ENCODE data around the gene EMX1. TPM values are rescaled to one million over a fixed set of nuclear protein-coding genes. Genes with fewer than 3 reads are reported as not detected.

EMX1 gene
- total RNA-seq, result not detected

GRCh38 chr2:72917138-72917876 is at the start of gene EMX1:
Gene EMX1 (plus strand): TSS chr2:72917519. CDS start chr2:72917853, 334 bp downstream.
- no peak for DNase-seq

- DNase-seq, result no peak
Measured at GRCh38 chr2:72871060-72871459, 46.3 kb upstream of the EMX1 start.

GRCh38 chr2:72871880-72872279 is 45.4 kb upstream of the EMX1 start:
- DNase-seq, result no peak

GRCh38 chr2:72883356-72883962 is 33.9 kb upstream of the EMX1 start:
- DNase-seq, result no peak

GRCh38 chr2:72886505-72887031 is 30.8 kb upstream of the EMX1 start:
- DNase-seq, result no peak

- no peak for DNase-seq
Measured at GRCh38 chr2:72887032-72887739, 30.1 kb upstream of the EMX1 start, which contains the start of gene SPR. Gene SPR (plus strand): TSS chr2:72887408. CDS start chr2:72887433, 25 bp downstream.

GRCh38 chr2:72887740-72888437 is 29.4 kb upstream of the EMX1 start:
- peak; percentile 61 for DNase-seq

GRCh38 chr2:72888438-72889202 is 28.7 kb upstream of the EMX1 start:
- no peak for DNase-seq

GRCh38 chr2:72889991-72890390 is 27.3 kb upstream of the EMX1 start:
- DNase-seq, result no peak

GRCh38 chr2:72891091-72891818 is 26.1 kb upstream of the EMX1 start:
- no peak for DNase-seq

GRCh38 chr2:72892506-72893173 is 24.7 kb upstream of the EMX1 start:
- peak; percentile 12 for DNase-seq

- DNase-seq, result no peak
Measured at GRCh38 chr2:72893594-72894319, 23.6 kb upstream of the EMX1 start.

GRCh38 chr2:72894514-72894913 is 22.8 kb upstream of the EMX1 start:
- DNase-seq, result no peak

GRCh38 chr2:72895154-72895553 is 22.2 kb upstream of the EMX1 start:
- no peak for DNase-seq

- no peak for DNase-seq
Measured at GRCh38 chr2:72895759-72896281, 21.5 kb upstream of the EMX1 start.

GRCh38 chr2:72896446-72896845 is 20.9 kb upstream of the EMX1 start:
- DNase-seq, result no peak

- no peak for DNase-seq
Measured at GRCh38 chr2:72897785-72898584, 19.3 kb upstream of the EMX1 start.

- no peak for DNase-seq
Measured at GRCh38 chr2:72898585-72898906, 18.8 kb upstream of the EMX1 start.
